HepG2 (cell line): ENCODE data around the gene PANK1. TPM values are rescaled to one million over a fixed set of nuclear protein-coding genes. Genes with fewer than 3 reads are reported as not detected.

Source experiments
- BRCA1 ChIP-seq: sonication (generic); formaldehyde crosslinking; IDR thresholded peaks from 2 replicates; pipeline ENCODE4 v1.4.0; 2020; ENCODE audit warnings: missing genetic modification reagents
- HDAC2 ChIP-seq: sonication (generic); formaldehyde crosslinking; IDR thresholded peaks from 2 replicates; pipeline ENCODE4 v1.4.0; 2020; ENCODE audit warnings: missing genetic modification reagents
- HMG20A ChIP-seq: IDR thresholded peaks from 2 replicates; pipeline ENCODE4 v1.6.1; 2016; ENCODE audit warnings: borderline replicate concordance
- ISL2 ChIP-seq: sonication (generic); formaldehyde crosslinking; IDR thresholded peaks from 2 replicates; pipeline ENCODE4 v1.5.0; 2020; ENCODE audit warnings: missing genetic modification reagents
- KLF12 ChIP-seq: sonication (generic); formaldehyde crosslinking; IDR thresholded peaks from 2 replicates; pipeline ENCODE4 v1.4.0; 2020; ENCODE audit warnings: missing genetic modification reagents, borderline replicate concordance
- MED8 ChIP-seq: sonication (generic); formaldehyde crosslinking; IDR thresholded peaks from 2 replicates; pipeline ENCODE4 v1.8.1; 2023; ENCODE audit warnings: mild to moderate bottlenecking, missing genetic modification reagents; ENCODE audit not compliant: insufficient replicate concordance
- MEF2D ChIP-seq: sonication (generic); formaldehyde crosslinking; IDR thresholded peaks from 2 replicates; pipeline ENCODE4 v1.5.1; 2020; ENCODE audit warnings: mild to moderate bottlenecking, missing genetic modification reagents
- MYNN ChIP-seq: sonication (generic); formaldehyde crosslinking; IDR thresholded peaks from 2 replicates; pipeline ENCODE4 v1.4.0; 2020; ENCODE audit warnings: mild to moderate bottlenecking, low read depth, missing genetic modification reagents
- NFE2L1 ChIP-seq: sonication (generic); formaldehyde crosslinking; IDR thresholded peaks from 2 replicates; pipeline ENCODE4 v1.4.0; 2020; ENCODE audit warnings: missing genetic modification reagents, mild to moderate bottlenecking, borderline replicate concordance
- NONO ChIP-seq, 2 experiments: fragments of 450-650 bp in 1 of 2; sonication (generic) in 1 of 2; formaldehyde crosslinking in 1 of 2; IDR thresholded peaks in 1 of 2; conservative IDR thresholded peaks in 1 of 2; 2 replicates each; pipeline versions ENCODE4 v1.6.1 to v1.8.0; 2017 to 2022; ENCODE audit warnings: mild to moderate bottlenecking in 1 of 2, missing genetic modification reagents in 1 of 2, moderate library complexity in 1 of 2
- RARA ChIP-seq: IDR thresholded peaks from 2 replicates; pipeline ENCODE4 v1.6.1; 2016; ENCODE audit warnings: missing genetic modification reagents, missing compliant biosample characterization
- SIX1 ChIP-seq: sonication (generic); formaldehyde crosslinking; IDR thresholded peaks from 2 replicates; pipeline ENCODE4 v1.4.0; 2020; ENCODE audit warnings: missing genetic modification reagents, borderline replicate concordance
- TEAD3 ChIP-seq: optimal IDR thresholded peaks from 2 replicates; pipeline ENCODE3; 2016; ENCODE audit warnings: borderline replicate concordance
- ZEB1 ChIP-seq: IDR thresholded peaks from 2 replicates; pipeline ENCODE4 v1.6.1; 2012; ENCODE audit warnings: mild to moderate bottlenecking, low read depth, inconsistent platforms; ENCODE audit not compliant: insufficient replicate concordance
- ZFP41 ChIP-seq: sonication (generic); formaldehyde crosslinking; IDR thresholded peaks from 2 replicates; pipeline ENCODE4 v1.4.0; 2020; ENCODE audit warnings: mild to moderate bottlenecking, missing genetic modification reagents, borderline replicate concordance
- ZNF572 ChIP-seq: sonication (generic); formaldehyde crosslinking; IDR thresholded peaks from 2 replicates; pipeline ENCODE4 v1.5.1; 2020; ENCODE audit warnings: mild to moderate bottlenecking, missing genetic modification reagents
- ZNF747 ChIP-seq: sonication (generic); formaldehyde crosslinking; IDR thresholded peaks from 2 replicates; pipeline ENCODE4 v1.8.1; 2023; ENCODE audit warnings: missing genetic modification reagents, mild to moderate bottlenecking, borderline replicate concordance
- ZNF75D ChIP-seq: sonication (generic); formaldehyde crosslinking; IDR thresholded peaks from 2 replicates; pipeline ENCODE4 v1.8.1; 2023; ENCODE audit warnings: missing genetic modification reagents, mild to moderate bottlenecking, borderline replicate concordance
- ZNF781 ChIP-seq: sonication (generic); formaldehyde crosslinking; IDR thresholded peaks from 2 replicates; pipeline ENCODE4 v1.5.1; 2020; ENCODE audit warnings: borderline replicate concordance, mild to moderate bottlenecking, missing genetic modification reagents; ENCODE audit errors: not compliant biosample characterization
- ZNF816 ChIP-seq: sonication (generic); formaldehyde crosslinking; IDR thresholded peaks from 2 replicates; pipeline ENCODE4 v1.8.0; 2022; ENCODE audit warnings: missing genetic modification reagents, mild to moderate bottlenecking, borderline replicate concordance
- ZNF83 ChIP-seq: sonication (generic); formaldehyde crosslinking; IDR thresholded peaks from 2 replicates; pipeline ENCODE4 v1.4.0; 2020; ENCODE audit warnings: missing genetic modification reagents, mild to moderate bottlenecking, borderline replicate concordance
- ZSCAN31 ChIP-seq: sonication (generic); formaldehyde crosslinking; IDR thresholded peaks from 2 replicates; pipeline ENCODE4 v1.5.0; 2020; ENCODE audit warnings: low read depth, mild to moderate bottlenecking, missing genetic modification reagents
- ZZZ3 ChIP-seq: sonication (generic); formaldehyde crosslinking; IDR thresholded peaks from 2 replicates; pipeline ENCODE4 v1.4.0; 2020; ENCODE audit warnings: missing genetic modification reagents, mild to moderate bottlenecking, borderline replicate concordance
- polyA plus RNA-seq, 8 experiments: library from polyadenylated mRNA; depleted of rRNA in 3 of 8; stranded (reverse) in 7 of 8; unstranded in 1 of 8; fragments of >200 nt; fragmentation: Illumina TruSeq in 4 of 8; extraction: Trizol in 4 of 8; gene quantifications; 2 replicates each; pipeline versions ENCODE4 v1.2.1 to v1.2.3, GENCODE V29; 2011 to 2016; ENCODE audit warnings: low read depth in 4 of 8, missing spikeins in 1 of 8, mixed read lengths in 1 of 8; ENCODE audit not compliant: insufficient read depth in 1 of 8
- total RNA-seq, 5 experiments: library from RNA; depleted of rRNA; stranded (reverse); fragments of >200 nt; fragmentation: Illumina TruSeq; extraction: Trizol; gene quantifications; 2 replicates each; pipeline ENCODE4 v1.2.3, GENCODE V29; 2016; ENCODE audit warnings: low read depth in 1 of 5
- TF ChIP-seq, protein P1 (sequence below): sonication (generic); formaldehyde crosslinking; IDR thresholded peaks from 2 replicates; pipeline ENCODE4 v1.4.0; 2020; ENCODE audit warnings: missing genetic modification reagents, borderline replicate concordance
- TF ChIP-seq, protein P2 (sequence below): IDR thresholded peaks from 2 replicates; pipeline ENCODE4 v1.6.1; 2016; ENCODE audit warnings: low read depth, control low read depth
- TF ChIP-seq, protein P3 (sequence below): sonication (generic); formaldehyde crosslinking; IDR thresholded peaks from 2 replicates; pipeline ENCODE4 v1.4.0; 2020; ENCODE audit warnings: missing genetic modification reagents
- TF ChIP-seq, protein P4 (sequence below): IDR thresholded peaks from 2 replicates; pipeline ENCODE4 v1.6.1; 2016; ENCODE audit warnings: missing genetic modification reagents, missing compliant biosample characterization

Gene PANK1
- total and polyA plus RNA-seq, 2 of the 13 experiments (the other 11 are each of a cell fraction or from before 2014, with no cell fraction given), result 18.2 to 33.3 TPM

DNA sequence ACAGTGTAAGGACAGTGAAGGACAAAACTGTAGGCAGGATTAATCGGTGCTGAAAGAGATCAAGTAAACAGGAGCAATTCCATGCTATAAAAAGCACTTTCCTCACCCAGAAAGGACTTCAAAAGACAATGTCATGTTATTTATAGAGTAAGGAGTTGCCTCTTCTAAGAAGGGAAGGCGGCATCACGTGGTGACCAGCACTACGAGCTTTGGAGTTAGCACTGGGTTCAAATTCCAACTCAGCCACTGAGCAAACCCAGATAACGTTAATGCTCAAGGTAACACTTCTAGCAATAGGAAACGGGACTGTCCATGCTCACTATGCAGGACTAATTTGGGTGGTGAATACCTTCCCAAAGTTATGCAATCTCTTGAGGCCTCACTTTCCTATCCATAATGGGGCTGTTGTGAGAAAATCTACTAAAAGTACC, 715 bp upstream of the PANK1 start (continued):
- TF ChIP-seq MYNN (CRISPR knock-in tag) (no peak), ZNF572 (CRISPR knock-in tag) (no peak), BRCA1 (0 out of 2 replicates have a peak, but pooled peaks have one; percentile 61), ZNF747 (peak; percentile 33; the same call in 1 of the 2 replicates), ZSCAN31 (CRISPR knock-in tag) (no peak), HMG20A (CRISPR knock-in tag) (peak; percentile 80), SIX1 (CRISPR knock-in tag) (peak; percentile 58), MED8 (peak; percentile 76), ZEB1 (peak; percentile 77), ZNF781 (no peak), ISL2 (CRISPR knock-in tag) (no peak; the same call in 1 of the 2 replicates), ZNF83 (CRISPR knock-in tag) (no peak), HDAC2 (CRISPR knock-in tag) (peak; percentile 86), NFE2L1 (CRISPR knock-in tag) (no peak), KLF12 (CRISPR knock-in tag) (peak; percentile 73; the same call in 1 of the 2 replicates), ZNF816 (CRISPR knock-in tag) (no peak), ZNF75D (CRISPR knock-in tag) (no peak), NONO (IDR thresholded peaks at IDR 0.05) (no peak), NONO (CRISPR knock-in tag; conservative IDR thresholded peaks at IDR 0.05) (no peak; the same call in none of the 2 replicates), ZFP41 (CRISPR knock-in tag) (no peak), ZZZ3 (CRISPR knock-in tag) (no peak), RARA (CRISPR knock-in tag) (peak; percentile 64), MEF2D (CRISPR knock-in tag) (peak; percentile 96), TEAD3 (CRISPR knock-in tag) (peak; percentile 92)
- TF ChIP-seq, protein P1, sequence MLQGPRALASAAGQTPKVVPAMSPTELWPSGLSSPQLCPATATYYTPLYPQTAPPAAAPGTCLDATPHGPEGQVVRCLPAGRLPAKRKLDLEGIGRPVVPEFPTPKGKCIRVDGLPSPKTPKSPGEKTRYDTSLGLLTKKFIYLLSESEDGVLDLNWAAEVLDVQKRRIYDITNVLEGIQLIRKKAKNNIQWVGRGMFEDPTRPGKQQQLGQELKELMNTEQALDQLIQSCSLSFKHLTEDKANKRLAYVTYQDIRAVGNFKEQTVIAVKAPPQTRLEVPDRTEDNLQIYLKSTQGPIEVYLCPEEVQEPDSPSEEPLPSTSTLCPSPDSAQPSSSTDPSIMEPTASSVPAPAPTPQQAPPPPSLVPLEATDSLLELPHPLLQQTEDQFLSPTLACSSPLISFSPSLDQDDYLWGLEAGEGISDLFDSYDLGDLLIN (CRISPR knock-in tag), result no peak
- TF ChIP-seq, protein P2, sequence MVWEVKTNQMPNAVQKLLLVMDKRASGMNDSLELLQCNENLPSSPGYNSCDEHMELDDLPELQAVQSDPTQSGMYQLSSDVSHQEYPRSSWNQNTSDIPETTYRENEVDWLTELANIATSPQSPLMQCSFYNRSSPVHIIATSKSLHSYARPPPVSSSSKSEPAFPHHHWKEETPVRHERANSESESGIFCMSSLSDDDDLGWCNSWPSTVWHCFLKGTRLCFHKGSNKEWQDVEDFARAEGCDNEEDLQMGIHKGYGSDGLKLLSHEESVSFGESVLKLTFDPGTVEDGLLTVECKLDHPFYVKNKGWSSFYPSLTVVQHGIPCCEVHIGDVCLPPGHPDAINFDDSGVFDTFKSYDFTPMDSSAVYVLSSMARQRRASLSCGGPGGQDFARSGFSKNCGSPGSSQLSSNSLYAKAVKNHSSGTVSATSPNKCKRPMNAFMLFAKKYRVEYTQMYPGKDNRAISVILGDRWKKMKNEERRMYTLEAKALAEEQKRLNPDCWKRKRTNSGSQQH (CRISPR knock-in tag), result no peak; the same call in 1 of the 2 replicates
- TF ChIP-seq, protein P3, sequence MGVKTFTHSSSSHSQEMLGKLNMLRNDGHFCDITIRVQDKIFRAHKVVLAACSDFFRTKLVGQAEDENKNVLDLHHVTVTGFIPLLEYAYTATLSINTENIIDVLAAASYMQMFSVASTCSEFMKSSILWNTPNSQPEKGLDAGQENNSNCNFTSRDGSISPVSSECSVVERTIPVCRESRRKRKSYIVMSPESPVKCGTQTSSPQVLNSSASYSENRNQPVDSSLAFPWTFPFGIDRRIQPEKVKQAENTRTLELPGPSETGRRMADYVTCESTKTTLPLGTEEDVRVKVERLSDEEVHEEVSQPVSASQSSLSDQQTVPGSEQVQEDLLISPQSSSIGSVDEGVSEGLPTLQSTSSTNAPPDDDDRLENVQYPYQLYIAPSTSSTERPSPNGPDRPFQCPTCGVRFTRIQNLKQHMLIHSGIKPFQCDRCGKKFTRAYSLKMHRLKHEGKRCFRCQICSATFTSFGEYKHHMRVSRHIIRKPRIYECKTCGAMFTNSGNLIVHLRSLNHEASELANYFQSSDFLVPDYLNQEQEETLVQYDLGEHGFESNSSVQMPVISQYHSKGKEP (CRISPR knock-in tag), result no peak
- TF ChIP-seq, protein P4, sequence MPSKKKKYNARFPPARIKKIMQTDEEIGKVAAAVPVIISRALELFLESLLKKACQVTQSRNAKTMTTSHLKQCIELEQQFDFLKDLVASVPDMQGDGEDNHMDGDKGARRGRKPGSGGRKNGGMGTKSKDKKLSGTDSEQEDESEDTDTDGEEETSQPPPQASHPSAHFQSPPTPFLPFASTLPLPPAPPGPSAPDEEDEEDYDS (CRISPR knock-in tag), result 0 out of 2 replicates have a peak, but pooled peaks have one; percentile 55
